ENCODE results near the gene ACTR1B.
"Not testable (repeated sequence)": the region's sequence is repeated elsewhere in the genome, so short reads cannot be mapped to it uniquely, and the experiment has no call there.

Gene ACTR1B

GRCh38 chr2:97653473-97653872 lies 10.4 kb downstream of the ACTR1B start:
- Histone ChIP-seq H3K36me3 (ENCODE audit: control insufficient read depth in 5 of 5, insufficient read depth in 5 of 5, low read length in 5 of 5) (peaks cover 14 to 66% (median 56%) of the 10 kb centered on the region in 5 donors), H3K27ac (ENCODE audit: low read depth, low read length) (no peak overlapping the region), H3K27me3 (ENCODE audit: control insufficient read depth in 5 of 5, insufficient read depth in 4 of 5, low read length in 5 of 5) (no peaks in the 10 kb centered on the region), H3K9me3 (ENCODE audit: control insufficient read depth in 5 of 5, low read length in 5 of 5) (peaks cover 3 to 16% (median 3%) of the 10 kb centered on the region in 5 donors), H3K4me3 (ENCODE audit: low read depth in 1 of 5, low read length in 5 of 5) (no peak overlapping the region), H3K9ac (ENCODE audit: low read length in 5 of 5) (no peak overlapping the region), H3K4me1 (ENCODE audit: control insufficient read depth in 5 of 5, insufficient read depth in 5 of 5, low read length in 5 of 5) (peaks cover 0 to 2% (median 0%) of the 10 kb centered on the region in 5 donors)

GRCh38 chr2:97651114-97651513 lies 12.7 kb downstream of the ACTR1B start:
- Histone ChIP-seq H3K9me3 (ENCODE audit: control insufficient read depth in 5 of 5, low read length in 5 of 5) (peaks cover 3 to 16% (median 3%) of the 10 kb centered on the region in 5 donors), H3K27ac (ENCODE audit: low read depth, low read length) (no peak overlapping the region), H3K4me3 (ENCODE audit: low read depth in 1 of 5, low read length in 5 of 5) (no peak overlapping the region), H3K9ac (ENCODE audit: low read length in 5 of 5) (no peak overlapping the region), H3K27me3 (ENCODE audit: control insufficient read depth in 5 of 5, insufficient read depth in 4 of 5, low read length in 5 of 5) (no peaks in the 10 kb centered on the region), H3K36me3 (ENCODE audit: control insufficient read depth in 5 of 5, insufficient read depth in 5 of 5, low read length in 5 of 5) (peaks cover 18 to 57% (median 45%) of the 10 kb centered on the region in 5 donors), H3K4me1 (ENCODE audit: control insufficient read depth in 5 of 5, insufficient read depth in 5 of 5, low read length in 5 of 5) (peaks cover 2 to 14% (median 9%) of the 10 kb centered on the region in 5 donors)

- peak overlapping the region; percentile 90 for H3K27ac ChIP-seq (ENCODE audit: low read depth, low read length)
- H3K4me3 ChIP-seq (ENCODE audit: low read depth in 1 of 5, low read length in 5 of 5): peak overlapping the region; percentile 63 to 99 (median 94)
- peak overlapping the region in 3 of 5 donors; percentile 96 to 99 (median 99) for H3K9ac ChIP-seq (ENCODE audit: low read length in 5 of 5)
- H3K9me3 ChIP-seq (ENCODE audit: control insufficient read depth in 5 of 5, low read length in 5 of 5): no peaks in the 10 kb centered on the region
- no peaks in the 10 kb centered on the region for H3K27me3 ChIP-seq (ENCODE audit: control insufficient read depth in 5 of 5, insufficient read depth in 4 of 5, low read length in 5 of 5)
- peaks cover 18 to 36% (median 33%) of the 10 kb centered on the region in 5 donors for H3K36me3 ChIP-seq (ENCODE audit: control insufficient read depth in 5 of 5, insufficient read depth in 5 of 5, low read length in 5 of 5)
- H3K4me1 ChIP-seq (ENCODE audit: control insufficient read depth in 5 of 5, insufficient read depth in 5 of 5, low read length in 5 of 5): peaks cover 2 to 23% (median 19%) of the 10 kb centered on the region in 5 donors
These were observed 16.9 kb downstream of the ACTR1B start for GRCh38 chr2:97646977-97647376.

- H3K27me3 ChIP-seq (ENCODE audit: control insufficient read depth in 5 of 5, insufficient read depth in 4 of 5, low read length in 5 of 5): no peaks in the 10 kb centered on the region
- peak within 1 kb of the TSS; percentile 75 to 99 (median 97) for H3K9ac ChIP-seq (ENCODE audit: low read length in 5 of 5)
- no peaks in the 10 kb centered on the region for H3K9me3 ChIP-seq (ENCODE audit: control insufficient read depth in 5 of 5, low read length in 5 of 5)
- peak within 1 kb of the TSS; percentile 90 for H3K27ac ChIP-seq (ENCODE audit: low read depth, low read length)
- peaks cover 2 to 23% (median 19%) of the 10 kb centered on the region in 5 donors for H3K4me1 ChIP-seq (ENCODE audit: control insufficient read depth in 5 of 5, insufficient read depth in 5 of 5, low read length in 5 of 5)
- H3K36me3 ChIP-seq (ENCODE audit: control insufficient read depth in 5 of 5, insufficient read depth in 5 of 5, low read length in 5 of 5): peaks cover 18 to 34% (median 32%) of the 10 kb centered on the region in 5 donors
- peak within 1 kb of the TSS; percentile 86 to 99 (median 94) for H3K4me3 ChIP-seq (ENCODE audit: low read depth in 1 of 5, low read length in 5 of 5)
These were observed 17.9 kb downstream of the ACTR1B start, which contains the start of gene COX5B for GRCh38 chr2:97645695-97646629. Gene COX5B, plus strand, starts transcription at chr2:97646062. Its CDS starts 25 bp downstream, at chr2:97646087.

- H3K4me1 ChIP-seq (ENCODE audit: control insufficient read depth in 5 of 5, insufficient read depth in 5 of 5, low read length in 5 of 5): peaks cover 2 to 23% (median 19%) of the 10 kb centered on the region in 5 donors
- no peaks in the 10 kb centered on the region for H3K27me3 ChIP-seq (ENCODE audit: control insufficient read depth in 5 of 5, insufficient read depth in 4 of 5, low read length in 5 of 5)
- H3K9me3 ChIP-seq (ENCODE audit: control insufficient read depth in 5 of 5, low read length in 5 of 5): no peaks in the 10 kb centered on the region
- peak overlapping the region; percentile 87 for H3K27ac ChIP-seq (ENCODE audit: low read depth, low read length)
- H3K9ac ChIP-seq (ENCODE audit: low read length in 5 of 5): peak overlapping the region; percentile 75 to 99 (median 81)
- H3K36me3 ChIP-seq (ENCODE audit: control insufficient read depth in 5 of 5, insufficient read depth in 5 of 5, low read length in 5 of 5): peaks cover 14 to 29% (median 27%) of the 10 kb centered on the region in 5 donors
- H3K4me3 ChIP-seq (ENCODE audit: low read depth in 1 of 5, low read length in 5 of 5): peak overlapping the region; percentile 73 to 96 (median 91)
These were observed 18.6 kb downstream of the ACTR1B start for GRCh38 chr2:97645112-97645694.

GRCh38 chr2:97644023-97644717 lies 19.7 kb downstream of the ACTR1B start:
- no peaks in the 10 kb centered on the region for H3K27me3 ChIP-seq (ENCODE audit: control insufficient read depth in 5 of 5, insufficient read depth in 4 of 5, low read length in 5 of 5)
- H3K36me3 ChIP-seq (ENCODE audit: control insufficient read depth in 5 of 5, insufficient read depth in 5 of 5, low read length in 5 of 5): peaks cover 11 to 22% (median 20%) of the 10 kb centered on the region in 5 donors
- peaks cover 2 to 23% (median 19%) of the 10 kb centered on the region in 5 donors for H3K4me1 ChIP-seq (ENCODE audit: control insufficient read depth in 5 of 5, insufficient read depth in 5 of 5, low read length in 5 of 5)
- H3K9ac ChIP-seq (ENCODE audit: low read length in 5 of 5): no peak overlapping the region
- H3K9me3 ChIP-seq (ENCODE audit: control insufficient read depth in 5 of 5, low read length in 5 of 5): no peaks in the 10 kb centered on the region
- no peak overlapping the region for H3K4me3 ChIP-seq (ENCODE audit: low read depth in 1 of 5, low read length in 5 of 5)
- H3K27ac ChIP-seq (ENCODE audit: low read depth, low read length): no peak overlapping the region

- not testable (repeated sequence) for H3K9ac ChIP-seq (ENCODE audit: low read length in 5 of 5); H3K27ac ChIP-seq (ENCODE audit: low read depth, low read length); H3K36me3 ChIP-seq (ENCODE audit: control insufficient read depth in 5 of 5, insufficient read depth in 5 of 5, low read length in 5 of 5); H3K9me3 ChIP-seq (ENCODE audit: control insufficient read depth in 5 of 5, low read length in 5 of 5); H3K4me3 ChIP-seq (ENCODE audit: low read depth in 1 of 5, low read length in 5 of 5); H3K27me3 ChIP-seq (ENCODE audit: control insufficient read depth in 5 of 5, insufficient read depth in 4 of 5, low read length in 5 of 5); H3K4me1 ChIP-seq (ENCODE audit: control insufficient read depth in 5 of 5, insufficient read depth in 5 of 5, low read length in 5 of 5)
These were observed 37.8 kb downstream of the ACTR1B start for GRCh38 chr2:97626049-97626430.

- H3K27ac ChIP-seq (ENCODE audit: low read depth, low read length); H3K4me3 ChIP-seq (ENCODE audit: low read depth in 1 of 5, low read length in 5 of 5); H3K9me3 ChIP-seq (ENCODE audit: control insufficient read depth in 5 of 5, low read length in 5 of 5); H3K9ac ChIP-seq (ENCODE audit: low read length in 5 of 5); H3K36me3 ChIP-seq (ENCODE audit: control insufficient read depth in 5 of 5, insufficient read depth in 5 of 5, low read length in 5 of 5); H3K27me3 ChIP-seq (ENCODE audit: control insufficient read depth in 5 of 5, insufficient read depth in 4 of 5, low read length in 5 of 5); H3K4me1 ChIP-seq (ENCODE audit: control insufficient read depth in 5 of 5, insufficient read depth in 5 of 5, low read length in 5 of 5): not testable (repeated sequence)
These were observed 38.3 kb downstream of the ACTR1B start for GRCh38 chr2:97625354-97626048.

GRCh38 chr2:97622976-97623375 lies 40.9 kb downstream of the ACTR1B start:
- not testable (repeated sequence) for H3K36me3 ChIP-seq (ENCODE audit: control insufficient read depth in 5 of 5, insufficient read depth in 5 of 5, low read length in 5 of 5); H3K27ac ChIP-seq (ENCODE audit: low read depth, low read length); H3K4me3 ChIP-seq (ENCODE audit: low read depth in 1 of 5, low read length in 5 of 5); H3K4me1 ChIP-seq (ENCODE audit: control insufficient read depth in 5 of 5, insufficient read depth in 5 of 5, low read length in 5 of 5); H3K9ac ChIP-seq (ENCODE audit: low read length in 5 of 5); H3K9me3 ChIP-seq (ENCODE audit: control insufficient read depth in 5 of 5, low read length in 5 of 5); H3K27me3 ChIP-seq (ENCODE audit: control insufficient read depth in 5 of 5, insufficient read depth in 4 of 5, low read length in 5 of 5)
